CD4-positive, alpha-beta T cell treated with Interleukin-21 for 1 hour (primary cell): ENCODE results near the gene SRRM5.
"Not testable (repeated sequence)": the region's sequence is repeated elsewhere in the genome, so short reads cannot be mapped to it uniquely, and the experiment has no call there.

Source experiments
- DNase-seq: peaks from one replicate; pipeline ENCODE4 v3.0.0-alpha.2; 2020

SRRM5 gene

GRCh38 chr19:43638995-43639518 lies 27.2 kb downstream of the SRRM5 start:
- no peak for DNase-seq

GRCh38 chr19:43639519-43640423 lies 27.9 kb downstream of the SRRM5 start, which contains the start of gene CADM4:
Gene CADM4, minus strand, starts transcription at chr19:43639850. Its CDS starts 60 bp downstream, at chr19:43639790.
- DNase-seq: peak; percentile 60

GRCh38 chr19:43640424-43640757 lies 28.5 kb downstream of the SRRM5 start:
- DNase-seq: no peak

GRCh38 chr19:43641333-43641732 lies 29.4 kb downstream of the SRRM5 start:
- no peak for DNase-seq

- no peak for DNase-seq
Observed at GRCh38 chr19:43642531-43642930, 30.6 kb downstream of the SRRM5 start.

GRCh38 chr19:43643326-43643725 lies 31.4 kb downstream of the SRRM5 start:
- DNase-seq: no peak

GRCh38 chr19:43644181-43644580 lies 32.3 kb downstream of the SRRM5 start:
- no peak for DNase-seq

- no peak for DNase-seq
Observed at GRCh38 chr19:43648633-43649032, 36.7 kb downstream of the SRRM5 start.

GRCh38 chr19:43649514-43649913 lies 37.6 kb downstream of the SRRM5 start:
- no peak for DNase-seq

GRCh38 chr19:43650276-43650675 lies 38.4 kb downstream of the SRRM5 start:
- DNase-seq: not testable (repeated sequence)

- peak; percentile 56 for DNase-seq
Observed at GRCh38 chr19:43651758-43652545, 40.1 kb downstream of the SRRM5 start.

- DNase-seq: no peak
Observed at GRCh38 chr19:43652546-43652874, 40.6 kb downstream of the SRRM5 start.

- DNase-seq: no peak
Observed at GRCh38 chr19:43656436-43656835, 44.5 kb downstream of the SRRM5 start.

GRCh38 chr19:43658001-43658400 lies 46.1 kb downstream of the SRRM5 start:
- DNase-seq: no peak

- no peak for DNase-seq
Observed at GRCh38 chr19:43658494-43658893, 46.6 kb downstream of the SRRM5 start.

- no peak for DNase-seq
Observed at GRCh38 chr19:43660301-43660970, 48.5 kb downstream of the SRRM5 start.

GRCh38 chr19:43660971-43661360 lies 49.1 kb downstream of the SRRM5 start:
- no peak for DNase-seq

- no peak for DNase-seq
Observed at GRCh38 chr19:43662487-43662886, 50.6 kb downstream of the SRRM5 start.

- DNase-seq: peak; percentile 73
Observed at GRCh38 chr19:43664018-43664417, 52.1 kb downstream of the SRRM5 start.
